Measurements from ENCODE around the gene PAQR4. TPM values are rescaled to one million over a fixed set of nuclear protein-coding genes. Genes with fewer than 3 reads are reported as not detected.

PAQR4 gene
- total RNA-seq, 2 donors from 2014 or later = 30.5 to 32.0 TPM

DNA sequence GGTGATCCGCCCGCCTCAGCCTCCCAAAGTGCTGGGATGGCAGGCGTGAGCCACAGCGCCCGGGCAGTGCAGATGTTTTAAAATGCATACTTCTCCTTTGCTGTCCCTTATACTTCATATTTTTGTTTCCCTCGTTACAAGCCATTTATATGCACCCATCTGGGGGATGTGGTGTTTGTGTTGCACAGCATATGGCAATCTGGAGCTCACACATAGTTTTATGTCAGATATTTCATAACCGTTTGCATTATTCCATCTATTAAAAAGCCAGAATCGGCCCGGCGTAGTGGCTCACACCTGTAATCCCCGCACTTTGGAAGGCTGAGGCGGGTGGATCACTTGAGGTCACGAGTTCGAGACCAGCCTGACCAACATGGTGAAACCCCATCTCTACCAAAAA lies 45.7 kb upstream of the PAQR4 start:
- DNase-seq = no peak
- no peaks in the 10 kb centered on the region for H3K27me3 Mint-ChIP-seq (ENCODE audit: insufficient read depth)

DNA sequence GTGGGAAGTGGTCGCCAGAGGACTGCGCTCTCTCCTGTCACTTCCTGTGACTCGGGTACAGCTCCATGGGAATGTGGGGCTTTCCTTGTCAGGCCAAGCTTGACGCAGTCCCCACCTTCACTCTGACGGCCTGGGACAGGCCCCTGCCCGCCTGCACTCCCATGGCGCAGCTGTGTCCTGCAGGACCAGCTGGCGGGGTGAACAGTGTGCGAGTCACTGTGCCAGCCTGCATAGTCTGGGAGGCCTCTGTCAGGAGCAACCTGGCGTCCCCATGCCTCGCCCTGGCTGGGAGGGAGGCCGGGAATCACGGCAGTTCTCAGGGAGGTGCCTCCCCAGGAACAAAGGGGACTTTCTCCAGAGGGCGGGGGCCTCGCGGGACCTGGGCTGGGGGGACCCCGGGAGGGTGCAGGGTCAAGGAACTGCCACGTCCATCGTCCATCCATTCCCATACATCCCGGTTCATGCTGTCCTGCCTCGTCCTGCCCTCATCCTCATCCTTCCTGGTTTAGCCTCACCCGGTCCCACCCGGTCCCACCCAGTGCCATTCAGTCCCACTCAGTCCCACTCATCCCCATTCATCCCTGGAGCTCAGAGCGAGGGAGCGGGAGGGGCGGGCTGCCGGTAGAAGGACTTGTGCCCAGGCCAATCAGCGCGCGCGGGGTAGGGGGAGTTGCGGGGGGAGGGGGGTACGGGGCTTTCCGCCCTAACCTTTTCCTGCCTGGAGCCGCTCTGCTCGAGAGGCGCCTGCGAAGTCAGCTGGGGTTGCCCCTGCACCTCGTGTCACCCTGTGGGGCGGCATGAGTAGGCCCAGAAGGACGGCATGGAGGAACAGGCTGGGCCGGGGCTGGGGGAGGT lies 44.0 kb upstream of the PAQR4 start:
- no peaks in the 10 kb centered on the region for H3K27me3 Mint-ChIP-seq (ENCODE audit: insufficient read depth)
- H3K27ac Mint-ChIP-seq = no peak overlapping the region
- WGBS, 2 experiments (ENCODE audit: insufficient coverage in 1 of 2, insufficient read length in 1 of 2) = 76 to 94% methylated on average over 17 to 42 of the region's 42 CpGs
- H3K4me3 Mint-ChIP-seq = peak overlapping the region; percentile 46
- peaks cover 12% of the 10 kb centered on the region for H3K9me3 Mint-ChIP-seq
- peaks cover 9% of the 10 kb centered on the region for H3K9me3 ChIP-seq (ENCODE audit: control insufficient read depth, low read length)
- no peak overlapping the region for H3K4me3 ChIP-seq (ENCODE audit: low read length)
- H3K27me3 ChIP-seq (ENCODE audit: control insufficient read depth, insufficient read depth, low read length, poor library complexity, severe bottlenecking) = no peaks in the 10 kb centered on the region
- H3K9ac ChIP-seq (ENCODE audit: extremely low read depth, low read length, poor library complexity, severe bottlenecking) = no peak overlapping the region
- H3K27ac ChIP-seq (ENCODE audit: low read depth, low read length) = no peak overlapping the region
- H3K4me1 ChIP-seq (ENCODE audit: control insufficient read depth, insufficient read depth, low read length) = peaks cover 6% of the 10 kb centered on the region
- peaks cover 19% of the 10 kb centered on the region for H3K4me1 Mint-ChIP-seq
- H3K36me3 Mint-ChIP-seq (ENCODE audit: low read depth) = peaks cover 17% of the 10 kb centered on the region
- no peak for TF ChIP-seq CTCF (conservative IDR thresholded peaks at IDR 0.05)
- peaks cover 11% of the 10 kb centered on the region for H3K36me3 ChIP-seq (ENCODE audit: control insufficient read depth, insufficient read depth, low read length)
- DNase-seq = peak; percentile 88

More for the DNA sequence above, 45.7 kb upstream of the PAQR4 start:
- Histone ChIP-seq H3K36me3 (ENCODE audit: control insufficient read depth, insufficient read depth, low read length) (peaks cover 18% of the 10 kb centered on the region), H3K9me3 (ENCODE audit: control insufficient read depth, low read length) (peaks cover 9% of the 10 kb centered on the region), H3K27ac (ENCODE audit: low read depth, low read length) (no peak overlapping the region), H3K9ac (ENCODE audit: extremely low read depth, low read length, poor library complexity, severe bottlenecking) (no peak overlapping the region), H3K4me1 (ENCODE audit: control insufficient read depth, insufficient read depth, low read length) (no peaks in the 10 kb centered on the region), H3K27me3 (ENCODE audit: control insufficient read depth, insufficient read depth, low read length, poor library complexity, severe bottlenecking) (no peaks in the 10 kb centered on the region), H3K4me3 (ENCODE audit: low read length) (no peak overlapping the region)
- Mint-ChIP-seq H3K27ac (no peak overlapping the region), H3K4me3 (no peak overlapping the region), H3K36me3 (ENCODE audit: low read depth) (peaks cover 29% of the 10 kb centered on the region), H3K9me3 (peaks cover 12% of the 10 kb centered on the region), H3K4me1 (peaks cover 14% of the 10 kb centered on the region)
- 94 to 97% methylated on average over 13 of the region's 14 CpGs for WGBS, 2 experiments (ENCODE audit: insufficient coverage in 1 of 2, insufficient read length in 1 of 2)
- TF ChIP-seq CTCF (conservative IDR thresholded peaks at IDR 0.05) = no peak

DNA sequence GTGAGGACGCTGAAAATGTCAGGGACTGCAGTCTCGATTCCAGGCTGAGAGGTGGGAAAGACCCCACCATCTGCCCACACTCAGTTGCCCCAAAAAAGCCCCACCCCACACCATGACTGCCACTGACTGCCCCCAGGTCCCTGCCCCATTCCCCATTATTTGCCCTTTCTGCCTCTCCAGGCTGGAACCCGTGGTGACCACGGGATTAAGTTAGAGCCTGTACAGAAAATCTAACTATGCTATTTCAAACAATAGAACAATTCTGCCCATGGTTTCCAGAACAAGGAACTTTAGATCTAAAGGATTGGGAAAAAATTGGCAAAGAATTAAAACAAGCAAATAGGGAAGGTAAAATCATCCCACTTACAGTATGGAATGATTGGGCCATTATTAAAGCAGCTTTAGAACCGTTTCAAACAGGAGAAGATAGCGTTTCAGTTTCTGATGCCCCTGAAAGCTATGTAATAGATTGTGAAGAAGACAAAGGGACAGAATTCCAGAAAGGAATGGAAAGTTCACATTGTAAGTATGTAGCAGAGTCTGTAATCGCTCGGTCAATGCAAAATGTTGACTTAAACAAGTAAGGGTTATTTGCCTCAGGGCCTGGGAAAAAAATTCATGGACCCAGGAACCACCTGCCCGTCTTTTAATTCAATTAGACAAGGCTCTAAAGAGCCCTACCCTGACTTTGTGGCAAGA lies 43.0 kb upstream of the PAQR4 start:
- peaks cover 6% of the 10 kb centered on the region for H3K4me1 ChIP-seq (ENCODE audit: control insufficient read depth, insufficient read depth, low read length)
- Mint-ChIP-seq H3K36me3 (ENCODE audit: low read depth) (peaks cover 17% of the 10 kb centered on the region), H3K4me1 (peaks cover 19% of the 10 kb centered on the region), H3K27ac (no peak overlapping the region), H3K27me3 (ENCODE audit: insufficient read depth) (no peaks in the 10 kb centered on the region), H3K4me3 (peak overlapping the region; percentile 46), H3K9me3 (peaks cover 12% of the 10 kb centered on the region)
- H3K27me3 ChIP-seq (ENCODE audit: control insufficient read depth, insufficient read depth, low read length, poor library complexity, severe bottlenecking) = no peaks in the 10 kb centered on the region
- no peak for DNase-seq
- H3K36me3 ChIP-seq (ENCODE audit: control insufficient read depth, insufficient read depth, low read length) = peaks cover 11% of the 10 kb centered on the region
- no peak overlapping the region for H3K27ac ChIP-seq (ENCODE audit: low read depth, low read length)
- TF ChIP-seq CTCF (conservative IDR thresholded peaks at IDR 0.05) = no peak
- peaks cover 9% of the 10 kb centered on the region for H3K9me3 ChIP-seq (ENCODE audit: control insufficient read depth, low read length)
- WGBS, 2 experiments (ENCODE audit: insufficient coverage in 1 of 2, insufficient read length in 1 of 2) = 92% methylated on average over 5 to 9 of the region's 9 CpGs
- H3K9ac ChIP-seq (ENCODE audit: extremely low read depth, low read length, poor library complexity, severe bottlenecking) = no peak overlapping the region
- H3K4me3 ChIP-seq (ENCODE audit: low read length) = no peak overlapping the region

All from endodermal cell (in vitro differentiated cells).